DOHH2 (cell line): ENCODE results near the gene CALB2.

Experiments
- H3F3A ChIP-seq: fragments of 200-600 bp; sonication (generic), shearing (Covaris generic); 2 replicates; pipeline ENCODE4 v1.6.0; 2016; ENCODE audit warnings: antibody characterized with exemption, mild to moderate bottlenecking; ENCODE audit not compliant: control insufficient read depth, insufficient read depth
- H3K27ac ChIP-seq: fragments of 200-600 bp; sonication (generic); 2 replicates; pipeline ENCODE4 v1.5.1; 2014; ENCODE audit warnings: low read depth, mild to moderate bottlenecking, low read length, moderate library complexity
- H3K27me3 ChIP-seq: fragments of 200-600 bp; sonication (generic); 2 replicates; pipeline ENCODE4 v1.6.1; 2014; ENCODE audit warnings: mild to moderate bottlenecking, low read length, mixed read lengths; ENCODE audit not compliant: control insufficient read depth
- H3K36me3 ChIP-seq: fragments of 200-600 bp; sonication (generic); 2 replicates; pipeline ENCODE4 v1.6.1; 2014; ENCODE audit warnings: mild to moderate bottlenecking, low read length, moderate library complexity, mixed read lengths; ENCODE audit not compliant: control insufficient read depth
- H3K4me1 ChIP-seq: fragments of 200-600 bp; sonication (generic); 2 replicates; pipeline ENCODE4 v1.6.1; 2014; ENCODE audit warnings: mild to moderate bottlenecking, low read length, mixed read lengths; ENCODE audit not compliant: control insufficient read depth
- H3K4me2 ChIP-seq: fragments of 200-600 bp; sonication (generic); 2 replicates; pipeline ENCODE4 v1.6.0; 2014; ENCODE audit warnings: mild to moderate bottlenecking, low read length, moderate library complexity
- H3K4me3 ChIP-seq: fragments of 200-600 bp; sonication (generic); 2 replicates; pipeline ENCODE4 v1.5.1; 2014; ENCODE audit warnings: mild to moderate bottlenecking, low read length, mixed read lengths
- H3K79me2 ChIP-seq: fragments of 200-600 bp; sonication (generic); 2 replicates; pipeline ENCODE4 v1.6.1; 2014; ENCODE audit warnings: mild to moderate bottlenecking, low read length, mixed read lengths; ENCODE audit not compliant: control insufficient read depth
- H3K9me2 ChIP-seq: fragments of 200-600 bp; sonication (generic); replicated peaks from 2 replicates; pipeline ENCODE4 v1.6.1; 2014; ENCODE audit warnings: mild to moderate bottlenecking, low read length, mixed read lengths; ENCODE audit not compliant: control insufficient read depth
- H3K9me3 ChIP-seq: fragments of 200-600 bp; sonication (generic); 2 replicates; pipeline ENCODE4 v1.6.1; 2014; ENCODE audit warnings: antibody characterized with exemption, low read length, mixed read lengths; ENCODE audit not compliant: control insufficient read depth, insufficient read depth
- H4K20me1 ChIP-seq: fragments of 200-600 bp; sonication (generic); 2 replicates; pipeline ENCODE4 v1.6.0; 2014; ENCODE audit warnings: low read depth, mild to moderate bottlenecking, antibody characterized with exemption, low read length, moderate library complexity; ENCODE audit not compliant: control insufficient read depth, insufficient read depth
- CTCF ChIP-seq: fragments of 200-600 bp; sonication (generic); IDR thresholded peaks from one replicate; pipeline ENCODE4 v1.5.1; 2014; ENCODE audit warnings: antibody characterized with exemption, mild to moderate bottlenecking, low read depth, low read length; ENCODE audit not compliant: poor library complexity, severe bottlenecking
- EZH2phosphoT487 ChIP-seq: fragments of 200-600 bp; sonication (generic); IDR thresholded peaks from 2 replicates; pipeline ENCODE4 v1.6.1; 2017; ENCODE audit warnings: borderline replicate concordance, mild to moderate bottlenecking, antibody characterized with exemption, low read length, moderate library complexity, mixed read lengths

Gene CALB2

DNA sequence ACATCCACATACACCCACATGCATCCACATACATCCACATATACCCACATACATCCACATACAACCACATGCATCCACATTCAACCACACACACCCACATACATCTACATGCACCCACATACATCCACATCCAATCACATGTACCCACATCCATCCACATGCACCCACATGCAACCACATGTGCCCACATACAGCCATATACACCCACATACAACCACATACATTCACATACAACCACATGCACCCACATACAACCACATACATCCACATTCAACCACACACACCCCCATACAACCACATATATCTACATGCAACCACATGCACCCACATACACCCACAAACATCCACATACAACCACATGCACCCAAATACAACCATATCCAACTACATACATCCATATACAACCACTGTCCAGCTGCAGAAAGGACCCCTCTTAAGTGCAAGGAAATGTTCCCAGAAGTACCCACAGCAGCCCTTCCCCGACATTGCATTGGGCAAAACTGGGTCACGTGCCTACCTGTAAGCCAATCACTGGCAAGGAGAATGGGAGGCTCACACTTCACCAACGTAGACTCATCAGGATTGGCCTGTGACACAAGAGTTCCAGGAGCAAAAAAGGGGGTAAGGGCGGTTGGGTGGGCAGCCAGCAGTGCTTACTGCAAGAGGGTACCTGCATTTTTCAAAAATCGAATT is 18.1 kb downstream of the CALB2 start:
- no peak overlapping the region for H3K4me3 ChIP-seq

GRCh38 chr16:71379711-71380110 is 21.2 kb downstream of the CALB2 start:
- H3K36me3 ChIP-seq = no peaks in the 10 kb centered on the region
- no peaks in the 10 kb centered on the region for H3K9me3 ChIP-seq
- no peak for TF ChIP-seq CTCF
- no peak for TF ChIP-seq EZH2phosphoT487
- H3K4me2 ChIP-seq = no peak overlapping the region
- H3K4me3 ChIP-seq = no peak overlapping the region
- H3K27ac ChIP-seq = no peak overlapping the region
- no peaks in the 10 kb centered on the region for H3K27me3 ChIP-seq
- H3K4me1 ChIP-seq = no peaks in the 10 kb centered on the region
- no peaks in the 10 kb centered on the region for H3F3A ChIP-seq
- no peaks in the 10 kb centered on the region for H4K20me1 ChIP-seq
- no peaks in the 10 kb centered on the region for H3K79me2 ChIP-seq
- no peaks in the 10 kb centered on the region for H3K9me2 ChIP-seq

More for the DNA sequence above, 18.1 kb downstream of the CALB2 start:
- H3K36me3 ChIP-seq = no peaks in the 10 kb centered on the region
- no peaks in the 10 kb centered on the region for H3K27me3 ChIP-seq
- no peak overlapping the region for H3K27ac ChIP-seq
- H3K4me1 ChIP-seq = no peaks in the 10 kb centered on the region
- TF ChIP-seq EZH2phosphoT487 (no peak), CTCF (no peak)
- H3F3A ChIP-seq = no peaks in the 10 kb centered on the region
- no peaks in the 10 kb centered on the region for H4K20me1 ChIP-seq
- no peaks in the 10 kb centered on the region for H3K79me2 ChIP-seq
- no peak overlapping the region for H3K4me2 ChIP-seq
- H3K9me3 ChIP-seq = no peaks in the 10 kb centered on the region
- no peaks in the 10 kb centered on the region for H3K9me2 ChIP-seq

- Histone ChIP-seq H4K20me1 (no peaks in the 10 kb centered on the region), H3K4me3 (no peak overlapping the region), H3K4me1 (no peaks in the 10 kb centered on the region), H3F3A (no peaks in the 10 kb centered on the region), H3K4me2 (no peak overlapping the region), H3K9me3 (no peaks in the 10 kb centered on the region), H3K9me2 (no peaks in the 10 kb centered on the region), H3K36me3 (no peaks in the 10 kb centered on the region), H3K27me3 (no peaks in the 10 kb centered on the region), H3K27ac (no peak overlapping the region), H3K79me2 (no peaks in the 10 kb centered on the region)
- TF ChIP-seq CTCF = no peak
- no peak for TF ChIP-seq EZH2phosphoT487
Observed at GRCh38 chr16:71380831-71381230, 22.3 kb downstream of the CALB2 start.
